Stimulated activated CD8-positive, alpha-beta memory T cell treated with anti-CD3 and anti-CD28 coated beads, Interleukin-4, amount 100 ng/mL, for 4 hours (primary cell): ENCODE data around the gene KHDRBS2.
"Not testable (repeated sequence)": the region's sequence is repeated elsewhere in the genome, so short reads cannot be mapped to it uniquely, and the experiment has no call there.

Experiments
- DNase-seq, 2 donors: peaks; one replicate each; pipeline ENCODE4 v3.0.0-alpha.2; 2020; ENCODE audit warnings: low read depth in 2 of 2, low spot score in 1 of 2

KHDRBS2 gene

DNA sequence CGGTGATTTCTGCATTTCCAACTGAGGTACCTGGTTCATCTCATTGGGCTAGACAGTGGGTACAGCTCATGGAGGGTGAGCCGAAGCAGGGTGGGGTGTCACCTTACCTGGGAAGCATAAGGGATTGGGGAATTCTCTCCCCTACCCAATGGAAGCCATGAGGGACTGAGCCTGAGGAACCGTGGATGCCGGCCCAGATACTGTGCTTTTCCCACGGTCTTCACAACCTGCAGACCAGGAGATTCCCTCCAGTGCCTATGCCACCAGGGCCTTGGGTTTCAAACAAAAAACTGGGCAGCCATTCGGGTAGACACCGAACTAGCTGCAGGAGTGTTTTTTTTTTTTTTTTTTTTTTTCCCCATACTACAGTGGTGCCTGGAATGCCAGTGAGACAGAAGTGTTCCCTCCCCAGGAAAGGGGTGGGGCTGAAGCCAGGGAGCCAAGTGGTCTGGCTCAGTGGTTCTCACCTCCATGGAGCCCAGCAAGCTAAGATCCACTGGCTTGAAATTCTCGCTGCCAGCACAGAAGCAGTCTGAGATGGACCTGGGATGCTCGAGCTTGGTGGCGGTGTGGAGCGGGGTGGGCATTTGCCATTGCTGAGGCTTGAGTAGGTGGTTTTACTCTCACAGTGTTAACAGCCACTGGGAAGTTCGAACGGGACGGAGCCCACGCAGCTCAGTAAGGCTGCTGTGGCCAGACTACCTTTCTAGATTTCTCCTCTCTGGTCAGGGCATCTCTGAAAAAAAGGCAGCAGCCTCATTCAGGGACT is 416.2 kb downstream of the KHDRBS2 start:
- DNase-seq: no peak

DNA sequence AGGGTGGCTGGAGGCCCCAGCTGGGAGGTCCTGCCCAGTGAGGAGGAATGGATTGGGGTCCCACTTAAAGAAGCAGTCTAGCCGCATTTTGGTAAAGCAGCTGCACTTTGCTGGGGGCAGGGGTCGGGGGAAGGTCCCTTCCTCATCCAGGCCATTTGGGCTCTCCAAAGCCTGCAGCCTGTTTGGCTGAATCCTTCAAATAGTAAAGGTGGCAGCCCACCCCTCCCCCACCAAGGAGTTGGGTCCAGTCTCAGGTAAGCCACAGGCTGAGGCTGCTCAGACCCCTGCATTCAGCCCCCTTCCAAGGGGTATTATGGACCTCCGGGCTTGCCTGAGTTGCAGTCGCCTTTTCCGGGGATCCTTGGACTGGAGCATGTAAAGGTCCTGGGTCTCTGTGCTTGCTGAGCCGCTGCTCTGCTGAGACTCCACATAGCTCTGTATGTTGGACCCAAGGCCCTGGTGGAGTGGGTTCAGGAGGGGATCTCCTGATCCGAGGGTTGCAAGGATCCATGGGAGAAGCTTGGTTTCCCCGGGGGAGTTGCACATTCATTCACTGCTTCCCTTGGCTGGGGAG is 417.4 kb downstream of the KHDRBS2 start:
- no peak for DNase-seq

DNA sequence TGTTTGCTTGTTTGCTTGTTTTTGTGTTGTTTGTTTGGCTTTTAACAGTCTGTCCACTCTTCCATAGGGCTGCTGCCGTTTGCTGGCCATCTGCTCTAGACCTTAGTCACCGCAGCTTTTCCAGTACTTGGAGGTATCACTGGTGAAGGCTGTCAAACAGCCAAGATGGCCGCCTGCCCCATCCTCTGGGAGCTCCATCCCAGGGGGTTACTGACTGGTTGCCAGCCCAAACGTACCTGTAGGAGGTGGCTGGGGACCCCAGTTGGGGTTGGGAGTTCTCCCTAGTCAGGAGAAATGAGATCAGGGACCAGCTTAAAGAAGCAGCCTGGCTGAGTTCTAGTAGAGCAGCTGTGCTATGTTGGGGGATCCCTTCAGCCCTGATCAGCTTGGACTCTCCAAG is 418.4 kb downstream of the KHDRBS2 start:
- DNase-seq: no peak

DNA sequence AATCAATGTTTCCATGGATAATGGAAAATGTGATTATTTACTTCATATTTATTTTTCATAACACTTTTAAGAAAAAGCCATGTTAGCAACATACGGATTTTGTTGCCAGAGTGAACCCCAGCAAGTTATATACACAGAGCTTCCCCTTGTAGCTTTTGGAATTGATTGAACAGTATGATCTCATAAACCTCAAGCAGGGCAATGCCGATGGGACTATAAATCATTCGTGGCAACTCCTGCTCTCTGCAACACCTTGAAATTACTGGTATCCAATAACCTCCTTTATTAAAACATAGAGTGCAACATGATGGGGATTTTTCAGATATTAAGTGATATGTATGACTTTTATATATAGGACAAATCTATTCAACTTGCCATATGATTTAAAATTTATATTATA is 428.5 kb downstream of the KHDRBS2 start:
- DNase-seq: no peak

DNA sequence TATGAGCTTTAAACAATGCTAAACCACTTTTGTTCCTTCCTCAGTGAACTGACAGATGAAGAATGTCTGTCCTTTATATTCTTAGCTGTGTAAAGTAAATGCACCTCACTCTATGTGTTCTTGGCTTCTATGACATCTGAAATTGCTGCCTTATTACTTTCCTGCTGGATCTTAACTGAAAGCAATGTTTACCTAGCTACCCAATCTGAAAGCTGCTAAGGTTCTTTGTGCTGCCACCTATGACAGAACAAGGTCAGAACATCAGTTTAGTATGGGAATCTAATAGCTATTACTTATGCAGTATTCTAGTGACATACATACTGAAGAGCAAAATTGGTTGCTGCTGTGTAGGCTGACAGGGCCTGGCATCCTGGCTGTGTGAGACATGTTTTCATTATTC is 444.1 kb downstream of the KHDRBS2 start:
- DNase-seq: no peak

DNA sequence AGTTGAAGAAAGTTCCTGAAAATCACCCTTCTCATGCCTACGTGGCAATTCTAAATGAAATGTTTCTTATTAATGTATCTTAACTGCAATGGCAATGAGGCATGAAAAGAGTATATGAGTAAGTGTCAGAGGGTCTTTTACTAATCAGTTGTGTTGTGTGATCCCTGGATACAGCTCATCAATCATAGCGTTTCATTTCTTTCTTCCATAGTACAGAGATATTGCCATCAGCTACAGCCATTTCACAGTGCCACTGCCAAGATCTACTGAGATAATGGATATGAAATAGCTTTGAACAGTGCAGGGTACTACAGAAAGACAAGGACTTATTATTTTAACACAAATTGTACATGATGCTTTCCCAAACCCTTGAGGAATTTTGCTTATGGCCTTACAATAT is 450.8 kb downstream of the KHDRBS2 start:
- DNase-seq: no peak

DNA sequence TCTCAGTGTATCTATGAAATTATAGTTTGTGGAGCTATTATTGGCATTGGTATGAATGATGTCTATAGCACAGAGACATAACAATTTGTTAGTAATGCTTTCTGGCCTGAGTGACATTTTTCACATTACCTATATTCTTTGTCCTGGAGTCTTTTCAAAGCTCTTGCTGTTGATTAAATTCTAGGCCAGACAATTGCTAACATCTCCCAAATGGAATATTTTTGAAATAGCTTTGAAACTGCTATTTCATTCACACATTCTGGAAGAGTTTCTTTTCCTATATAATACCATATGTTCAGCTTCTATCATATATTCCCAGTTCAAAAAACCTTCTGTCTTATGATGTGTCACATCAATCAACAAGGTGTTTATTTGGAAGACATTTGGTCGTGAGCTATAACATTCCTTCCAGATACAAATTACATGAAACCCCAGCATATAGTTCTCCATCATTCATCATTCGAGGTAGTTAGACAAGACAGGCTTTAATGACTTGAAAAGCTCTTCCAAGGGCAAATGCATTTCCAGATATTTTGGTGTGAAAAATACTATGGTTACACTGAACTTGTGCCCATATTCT is 452.8 kb downstream of the KHDRBS2 start:
- DNase-seq: no peak

DNA sequence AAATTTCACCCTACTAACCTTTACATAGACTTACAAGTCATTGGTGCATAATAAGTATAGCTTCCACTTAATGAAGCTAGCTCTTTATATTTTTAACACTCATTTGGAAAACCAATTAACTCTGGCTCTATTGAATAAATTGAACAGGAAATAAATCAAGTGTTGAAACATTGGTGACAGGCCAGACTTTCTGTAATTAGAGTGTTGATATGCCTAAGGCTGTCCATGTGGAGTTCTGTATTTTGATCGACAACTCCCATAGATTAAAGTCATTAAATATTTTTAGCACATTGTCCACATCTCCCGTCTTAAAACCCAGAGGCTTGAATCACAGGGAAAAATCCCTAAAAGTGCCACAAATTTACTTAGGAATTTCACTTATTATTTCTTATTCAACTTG is 468.3 kb downstream of the KHDRBS2 start:
- DNase-seq: no peak

DNA sequence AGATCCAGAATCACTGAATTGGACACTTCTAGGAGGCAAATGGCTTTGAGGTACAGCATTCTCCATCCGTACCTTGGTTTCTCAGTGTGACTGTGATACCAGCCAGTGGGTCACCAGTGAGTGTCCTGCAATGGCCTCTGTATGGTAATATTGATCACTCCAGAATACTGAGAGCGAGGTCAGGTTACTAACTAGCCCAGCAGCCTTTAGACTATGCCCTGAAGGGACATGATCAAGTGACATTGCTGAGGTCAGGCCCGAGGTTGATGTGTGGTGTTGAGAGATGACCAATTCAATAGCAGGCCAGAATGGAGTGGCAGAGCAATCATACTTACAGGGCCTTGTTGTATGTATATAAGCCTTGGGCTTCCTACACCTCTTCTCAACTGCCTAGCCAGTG is 476.0 kb downstream of the KHDRBS2 start:
- no peak for DNase-seq

DNA sequence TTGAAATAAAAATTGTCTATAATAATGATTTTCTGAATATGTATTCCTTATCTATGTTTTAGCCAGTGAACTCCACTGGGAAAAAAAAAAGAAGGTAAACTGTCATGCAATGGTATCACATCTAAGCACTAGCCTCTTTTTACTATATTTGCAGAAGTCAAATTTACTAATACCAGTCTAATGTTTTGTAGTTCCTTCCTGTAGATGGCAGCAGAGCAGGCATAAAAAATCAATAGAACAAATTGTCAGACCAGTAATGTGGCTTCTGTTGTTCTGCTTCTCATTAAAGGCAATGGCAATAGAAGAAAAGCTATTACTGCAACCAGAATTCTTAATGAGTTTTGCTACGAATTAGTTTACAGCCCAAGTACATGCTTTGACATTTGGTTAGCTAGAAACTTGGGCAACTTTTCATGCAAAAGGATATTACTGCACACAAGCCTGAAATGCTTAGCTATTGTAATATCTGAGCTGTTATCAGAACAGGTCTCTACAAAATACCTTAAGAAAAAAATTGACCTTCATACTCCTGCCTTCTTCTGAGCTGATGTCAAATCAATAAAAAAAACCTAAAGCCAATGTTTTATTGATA is 476.9 kb downstream of the KHDRBS2 start:
- DNase-seq: no peak

DNA sequence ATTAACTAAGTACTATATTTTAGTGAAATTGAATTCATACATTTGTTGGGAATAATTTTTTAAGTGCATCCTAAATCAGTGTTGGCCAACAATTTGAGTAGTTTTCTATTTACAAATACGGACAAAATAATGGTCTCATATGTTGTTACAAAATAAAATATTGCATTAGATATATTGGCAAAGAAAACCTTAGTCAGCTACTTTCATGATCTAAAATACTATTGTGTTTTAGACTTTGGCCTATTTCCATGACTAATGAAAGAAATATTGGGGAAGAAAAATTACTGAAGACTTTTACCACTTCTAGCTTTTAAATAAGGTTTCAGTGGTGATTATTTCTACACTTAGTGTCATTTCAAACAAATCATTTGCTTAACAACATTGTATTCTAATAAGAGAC is 498.0 kb downstream of the KHDRBS2 start:
- DNase-seq: no peak

DNA sequence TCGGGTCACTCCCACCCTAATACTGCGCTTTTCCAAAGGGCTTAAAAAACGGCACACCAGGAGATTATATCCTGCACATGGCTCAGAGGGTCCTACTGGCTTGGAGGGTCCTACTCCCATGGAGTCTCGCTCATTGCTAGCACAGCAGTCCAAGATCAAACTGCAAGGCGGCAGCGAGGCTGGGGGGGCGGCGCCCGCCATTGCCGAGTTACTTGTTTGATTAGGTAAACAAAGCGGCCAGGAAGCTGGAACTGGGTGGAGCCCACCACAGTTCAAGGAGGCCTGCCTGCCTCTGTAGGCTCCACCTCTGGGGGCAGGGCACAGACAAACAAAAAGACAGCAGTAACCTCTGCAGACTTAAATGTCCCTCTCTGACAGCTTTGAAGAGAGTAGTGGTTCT is 516.6 kb downstream of the KHDRBS2 start:
- not testable (repeated sequence) for DNase-seq

DNA sequence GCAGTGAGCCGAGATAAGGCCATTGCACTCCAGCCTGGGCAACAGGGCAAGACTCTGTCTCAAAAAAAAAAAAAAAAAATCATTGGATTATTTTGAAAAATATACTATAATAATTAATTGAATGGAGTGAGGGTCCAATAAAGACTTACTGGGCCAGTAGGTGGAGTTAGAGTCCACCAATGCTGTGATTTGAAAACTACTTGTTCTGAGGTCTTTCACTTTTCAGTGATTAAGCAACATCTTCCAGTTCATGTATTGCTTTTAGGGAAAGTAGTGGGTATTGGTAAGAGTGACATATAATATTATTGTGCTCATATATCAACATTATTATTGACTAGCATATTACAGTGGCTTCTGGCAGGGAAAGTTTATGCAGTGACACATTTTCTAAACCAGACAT is 530.3 kb downstream of the KHDRBS2 start:
- DNase-seq: no peak

DNA sequence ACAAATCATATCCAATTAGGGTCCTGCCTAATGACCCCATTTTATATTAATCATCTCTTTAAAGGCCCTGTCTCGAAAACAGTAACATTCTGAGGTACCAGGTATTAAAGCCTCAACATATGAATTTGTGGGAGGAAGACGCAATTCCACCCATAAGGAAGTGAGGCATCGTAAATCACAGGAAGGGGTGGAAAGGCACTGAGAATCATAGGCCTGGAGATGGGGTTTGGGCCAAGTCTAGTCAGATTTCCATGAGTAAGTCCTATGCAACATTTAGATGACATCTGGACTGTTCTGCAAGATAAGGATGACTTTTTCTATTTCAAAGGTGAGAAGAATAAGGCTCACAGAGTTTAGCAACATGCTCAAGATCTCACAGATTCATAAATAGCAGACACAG is 534.0 kb downstream of the KHDRBS2 start:
- DNase-seq: no peak

DNA sequence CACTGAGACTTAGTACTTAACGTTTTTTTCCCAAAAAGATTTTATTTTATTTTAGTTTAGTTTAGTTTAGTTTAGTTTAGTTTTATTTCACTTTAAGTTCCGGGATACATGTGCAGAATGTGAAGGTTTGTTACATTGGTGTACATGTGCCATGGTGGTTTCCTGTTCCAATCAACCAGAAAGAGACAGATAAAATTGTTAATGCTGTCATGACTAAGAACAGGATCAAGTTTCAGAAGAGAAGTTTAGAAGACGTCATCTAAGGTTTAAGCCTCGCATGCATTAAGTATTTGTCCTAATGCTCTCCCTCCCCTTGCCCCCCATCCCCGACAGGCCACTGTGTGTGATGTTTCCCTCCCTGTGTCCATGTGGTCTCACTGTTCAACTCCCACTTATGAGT is 540.0 kb downstream of the KHDRBS2 start:
- no peak for DNase-seq

DNA sequence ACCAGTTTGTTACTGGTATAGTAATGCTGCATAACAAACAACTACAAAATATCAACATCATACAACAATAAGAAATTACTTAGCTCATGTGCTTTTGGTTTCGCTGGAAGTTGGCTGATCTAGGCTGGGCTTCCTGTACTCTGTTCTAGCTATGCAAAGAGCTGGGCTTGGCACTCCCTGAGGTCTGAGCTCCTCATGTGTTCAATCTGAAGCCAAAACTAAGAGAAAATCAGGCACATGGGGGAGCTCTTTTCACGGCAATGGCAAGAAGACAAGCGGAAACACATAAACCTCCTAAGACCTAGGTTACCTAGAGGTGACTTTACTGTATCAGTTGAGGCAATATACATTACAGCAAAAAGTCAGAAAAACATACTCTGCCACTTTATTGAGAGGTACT is 574.2 kb downstream of the KHDRBS2 start:
- DNase-seq: no peak

DNA sequence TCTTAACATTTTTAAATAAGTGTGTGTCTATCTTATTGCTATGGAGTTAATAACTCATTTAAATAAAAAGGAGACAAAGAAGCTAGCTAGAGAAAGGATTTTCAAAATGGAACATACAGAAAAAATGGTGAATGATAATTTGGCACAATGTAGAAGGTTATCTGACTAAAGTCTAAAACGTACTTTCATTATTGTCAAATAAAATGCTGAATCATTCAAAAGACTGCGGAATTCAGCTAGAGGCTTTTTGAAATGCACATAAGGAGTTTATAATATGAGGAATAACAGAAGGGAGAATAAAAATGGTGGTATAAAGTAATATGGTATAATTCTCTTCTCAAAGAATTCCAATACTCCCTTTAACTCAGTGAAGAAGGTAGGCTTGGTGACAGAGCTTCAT is 597.9 kb downstream of the KHDRBS2 start:
- DNase-seq: no peak

DNA sequence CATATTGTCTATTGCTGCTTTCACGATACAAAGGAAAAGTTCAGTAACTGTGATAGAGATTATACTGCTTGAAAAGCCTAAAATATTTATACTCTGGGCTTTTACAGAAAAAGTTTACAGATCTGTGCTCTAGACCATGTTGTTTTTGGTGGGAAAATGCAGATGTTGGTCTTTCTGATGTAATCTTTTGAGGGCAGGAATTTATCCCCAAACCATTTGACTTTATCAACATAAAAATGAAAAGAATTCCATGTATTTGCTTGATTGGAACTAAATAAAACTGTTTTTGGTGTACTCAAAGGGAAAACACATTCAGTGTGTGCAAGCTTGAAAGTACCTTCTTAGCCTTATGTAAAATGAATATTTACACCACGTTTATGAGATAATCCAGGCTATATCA is 603.5 kb downstream of the KHDRBS2 start:
- no peak for DNase-seq

DNA sequence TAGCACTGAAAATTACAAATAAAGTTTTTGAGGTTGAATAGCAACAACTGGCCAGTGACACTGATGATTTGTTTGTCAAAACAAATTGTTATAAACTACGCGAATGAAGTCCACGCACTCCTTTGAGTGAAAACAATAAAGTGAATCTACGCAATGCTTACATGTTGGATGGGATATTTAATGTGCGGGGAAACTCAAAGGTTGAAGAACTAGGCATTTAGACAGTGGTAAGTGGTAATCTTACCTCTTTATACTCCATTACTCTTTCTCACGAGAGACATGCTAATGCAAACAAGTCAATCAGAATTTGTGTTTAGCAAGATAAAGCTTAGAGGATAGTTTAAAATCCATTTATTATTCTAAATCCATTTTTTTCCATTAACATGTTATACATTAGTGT is 606.4 kb downstream of the KHDRBS2 start:
- DNase-seq: no peak

DNA sequence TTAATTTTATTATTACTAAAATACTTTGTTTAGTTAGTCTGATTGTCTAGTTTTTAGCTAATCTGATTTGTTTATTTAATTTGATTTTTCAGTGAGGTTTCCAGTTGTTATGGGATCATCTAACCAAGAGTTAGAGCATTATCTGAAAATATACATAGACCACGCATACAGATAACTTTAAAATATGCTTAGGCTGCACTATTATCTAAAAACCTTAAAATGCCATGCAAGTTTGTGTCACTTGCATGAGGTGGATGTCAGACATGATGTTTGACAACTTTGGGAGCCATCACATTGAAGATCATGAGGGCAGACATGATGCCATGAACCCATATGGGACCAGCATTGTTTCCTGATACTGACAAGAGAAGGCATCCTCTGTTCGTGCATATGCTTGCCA is 610.3 kb downstream of the KHDRBS2 start:
- no peak for DNase-seq

DNA sequence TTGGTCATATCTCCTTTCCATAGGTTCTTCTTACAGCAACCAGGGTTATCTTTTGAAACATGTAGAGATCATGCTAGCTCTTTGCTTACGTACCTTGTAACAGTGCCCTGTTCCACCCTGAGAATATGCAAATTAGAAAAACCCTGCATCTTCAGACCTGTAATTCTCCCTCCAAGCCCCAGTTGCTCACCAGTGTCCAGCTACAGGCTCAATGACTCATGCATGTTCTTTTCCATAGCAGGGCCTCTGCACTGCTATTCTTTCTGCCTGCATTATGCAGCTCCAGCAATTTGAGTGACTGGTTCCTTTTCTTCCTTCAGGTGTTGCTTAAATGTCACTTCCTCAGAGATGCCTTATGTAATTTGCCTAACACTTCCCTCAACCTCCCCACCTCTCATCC is 636.2 kb downstream of the KHDRBS2 start:
- DNase-seq: no peak

DNA sequence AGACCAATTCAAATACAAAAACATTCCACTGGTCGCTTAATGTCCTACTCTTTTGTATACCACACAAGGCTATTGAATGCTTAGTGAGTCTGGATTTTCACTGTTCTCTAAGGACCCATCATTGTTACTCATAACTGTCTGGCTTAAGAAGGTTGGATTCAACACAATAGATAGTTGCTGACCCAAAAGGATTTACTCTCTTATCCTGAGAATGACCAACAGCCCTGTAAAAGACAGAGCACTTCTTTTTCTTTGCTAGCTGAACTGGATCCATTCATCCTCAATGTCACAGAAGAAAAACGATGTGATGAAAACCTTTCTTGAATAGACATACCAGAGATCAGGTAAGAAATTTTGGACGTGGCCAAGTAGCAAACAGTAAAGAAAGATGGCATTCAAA is 645.6 kb downstream of the KHDRBS2 start:
- DNase-seq: no peak
